CD4-positive, alpha-beta T cell treated with Interleukin-15 for 1 hour (primary cell): ENCODE data around the gene GPR62.
"Not testable (repeated sequence)": the region's sequence is repeated elsewhere in the genome, so short reads cannot be mapped to it uniquely, and the experiment has no call there.

ENCODE experiments used
- DNase-seq: peaks from one replicate; pipeline ENCODE4 v3.0.0-alpha.2; 2020

The GPR62 gene

DNA sequence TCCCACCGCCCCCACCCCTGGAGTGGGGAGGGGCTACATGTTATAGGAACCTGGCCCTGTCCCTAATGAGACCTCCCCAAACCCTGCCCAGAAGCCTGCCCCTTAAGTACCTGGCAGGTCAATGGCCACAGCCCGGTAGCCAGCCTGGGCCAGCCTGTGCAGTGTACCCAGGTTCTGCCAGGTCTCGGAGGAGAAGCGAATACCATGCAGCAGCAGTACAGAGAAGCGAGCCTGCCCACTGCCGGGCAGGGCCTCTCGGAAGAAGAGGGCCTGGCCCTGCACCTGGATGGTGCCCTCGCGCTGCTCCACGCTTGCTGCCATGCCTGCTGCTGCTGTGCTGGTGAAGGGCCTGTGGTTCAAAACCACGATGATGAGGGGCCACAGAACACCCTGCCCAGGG, 16.2 kb downstream of the GPR62 start:
- DNase-seq, result no peak

DNA sequence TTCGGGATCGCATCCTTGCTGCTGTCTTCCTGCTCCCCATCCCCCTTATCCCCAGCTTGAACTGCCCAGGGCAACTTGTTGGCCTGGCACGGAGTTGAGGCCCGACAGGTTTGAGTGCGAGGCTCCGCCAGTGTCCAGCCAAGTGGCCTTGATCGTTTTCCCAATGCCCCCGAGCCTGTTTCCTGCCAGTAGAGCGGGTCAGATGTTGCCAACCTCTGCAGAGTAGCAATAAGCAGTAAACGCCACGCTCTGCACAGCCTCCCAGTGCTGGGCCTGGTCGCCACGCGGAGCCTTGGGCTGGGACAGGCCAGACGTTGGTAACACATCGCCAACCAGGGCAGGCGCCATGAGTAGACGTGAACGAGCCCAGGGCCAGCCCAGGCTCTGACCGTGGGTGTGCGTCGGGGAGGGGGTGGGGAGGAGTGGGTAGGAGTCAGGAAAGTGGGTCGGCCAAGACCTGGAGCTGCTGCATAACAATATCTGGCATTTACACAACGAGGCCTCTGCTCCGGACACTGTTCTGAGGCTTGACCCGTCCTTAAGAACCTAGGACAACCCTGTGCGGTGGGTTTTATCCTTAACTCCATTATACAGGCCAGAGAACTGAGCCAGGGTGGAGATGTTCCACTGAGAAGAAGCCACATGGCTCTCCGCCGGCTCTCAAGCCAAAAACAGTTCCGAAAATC, 19.2 kb downstream of the GPR62 start:
- DNase-seq, result no peak

DNA sequence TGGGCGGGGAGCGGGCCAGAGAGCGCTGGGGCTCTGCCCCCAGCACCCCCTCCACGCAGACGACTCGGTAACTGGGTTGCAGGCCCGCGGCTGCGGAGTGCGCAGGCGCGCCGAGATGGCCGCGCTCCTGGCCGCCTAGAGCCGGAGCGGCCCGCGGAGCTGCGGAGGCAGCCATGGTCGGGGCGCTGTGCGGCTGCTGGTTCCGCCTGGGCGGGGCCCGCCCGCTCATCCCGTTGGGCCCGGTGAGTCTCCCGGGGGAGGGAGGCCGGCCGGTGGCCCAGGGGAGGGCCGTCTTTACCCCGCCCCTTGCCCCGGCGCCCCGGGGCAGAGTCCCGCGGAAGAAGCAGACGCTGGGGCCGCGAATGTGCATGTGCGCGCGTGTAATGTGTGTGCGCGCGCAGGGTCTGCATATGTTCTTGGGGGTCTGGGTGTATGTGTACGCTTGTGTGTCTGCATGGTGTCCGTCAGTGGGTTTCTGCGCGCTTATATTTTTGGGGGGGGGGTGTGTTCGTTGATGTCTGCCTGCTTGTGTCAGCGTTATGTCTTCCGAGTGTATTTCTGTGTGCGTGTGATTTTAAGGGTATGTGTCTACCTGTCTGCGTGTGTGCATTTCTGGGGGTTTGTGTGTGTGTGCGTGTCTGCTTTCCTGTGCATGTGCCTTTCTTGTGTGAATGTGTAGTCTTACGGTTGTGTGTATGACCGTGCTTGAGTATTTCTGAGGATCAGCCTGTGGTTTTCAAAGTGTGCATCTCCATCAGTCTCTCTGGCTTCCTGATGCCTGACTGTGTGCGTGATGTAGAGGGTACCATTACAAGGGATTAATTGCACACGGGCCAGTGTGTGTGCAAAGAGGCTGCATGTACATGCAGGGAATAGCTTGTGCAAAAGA, 20.0 kb downstream of the GPR62 start, which contains the start of gene ABHD14A:
Gene ABHD14A, plus strand, starts transcription at position 102 of the 889 bp plus-strand sequence. Its CDS starts 72 bp downstream, at position 174.
- DNase-seq, result peak; percentile 80

DNA sequence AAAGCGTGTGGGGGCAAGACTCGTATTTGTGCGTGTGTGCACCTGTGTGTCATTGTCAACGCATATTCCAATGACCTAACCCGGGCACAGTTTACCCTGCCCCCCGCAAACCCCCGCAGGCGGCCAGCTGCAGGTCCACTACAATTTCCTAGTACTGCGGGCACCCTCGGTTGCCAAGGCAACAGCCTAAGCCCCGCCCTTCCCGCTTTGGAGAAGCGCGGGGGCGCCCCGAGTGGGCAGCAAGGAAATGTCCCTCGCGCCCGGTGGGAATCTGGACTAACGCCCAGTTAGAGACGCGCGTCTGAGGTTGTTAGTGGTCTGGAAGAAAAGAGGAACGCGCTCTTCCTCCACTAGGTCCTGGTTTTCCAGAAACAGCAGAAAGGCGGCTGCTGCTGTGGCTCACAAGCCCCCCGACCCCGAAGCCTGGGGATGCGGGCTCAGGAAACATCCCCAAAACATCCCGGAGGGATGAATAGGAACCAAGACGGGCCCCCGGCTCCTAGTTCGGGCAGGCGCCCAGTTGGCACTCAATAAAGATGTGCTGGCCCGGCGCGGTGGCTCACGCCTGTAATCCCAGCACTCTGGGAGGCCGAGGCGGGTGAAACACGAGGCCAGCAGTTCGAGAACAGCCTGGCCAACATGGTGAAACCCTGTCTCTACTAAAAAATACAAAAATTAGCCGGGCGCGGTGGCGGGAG, 20.8 kb downstream of the GPR62 start:
- DNase-seq, result peak; percentile 27

DNA sequence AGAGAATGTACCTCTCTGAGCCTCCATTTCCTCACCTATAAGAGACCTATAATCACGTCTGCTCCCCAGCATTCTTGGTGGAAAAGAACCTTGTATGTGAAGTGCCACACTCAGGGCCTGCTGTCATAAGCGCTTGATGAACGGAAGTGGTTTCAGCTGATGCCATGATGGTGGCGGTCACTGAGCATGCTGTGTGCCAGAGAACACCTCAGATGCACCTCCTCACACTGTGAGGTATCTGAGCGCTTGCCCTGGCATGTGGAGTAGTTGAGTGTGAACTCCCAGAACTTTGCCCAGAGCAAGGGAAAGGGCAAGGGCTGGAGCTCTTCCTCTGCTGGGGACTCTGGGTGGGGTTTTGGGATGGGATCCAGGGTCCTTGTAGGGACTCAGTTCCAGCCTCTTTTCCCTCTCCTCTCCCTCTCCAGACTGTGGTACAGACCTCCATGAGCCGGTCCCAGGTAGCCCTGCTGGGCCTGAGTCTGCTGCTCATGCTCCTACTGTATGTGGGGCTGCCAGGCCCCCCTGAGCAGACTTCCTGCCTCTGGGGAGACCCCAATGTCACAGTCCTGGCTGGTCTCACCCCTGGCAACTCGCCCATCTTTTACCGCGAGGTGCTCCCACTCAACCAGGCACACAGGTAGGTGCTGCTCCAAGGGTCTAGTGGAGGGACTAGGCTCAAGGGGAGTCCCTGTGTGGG, 22.4 kb downstream of the GPR62 start:
- DNase-seq, result no peak

DNA sequence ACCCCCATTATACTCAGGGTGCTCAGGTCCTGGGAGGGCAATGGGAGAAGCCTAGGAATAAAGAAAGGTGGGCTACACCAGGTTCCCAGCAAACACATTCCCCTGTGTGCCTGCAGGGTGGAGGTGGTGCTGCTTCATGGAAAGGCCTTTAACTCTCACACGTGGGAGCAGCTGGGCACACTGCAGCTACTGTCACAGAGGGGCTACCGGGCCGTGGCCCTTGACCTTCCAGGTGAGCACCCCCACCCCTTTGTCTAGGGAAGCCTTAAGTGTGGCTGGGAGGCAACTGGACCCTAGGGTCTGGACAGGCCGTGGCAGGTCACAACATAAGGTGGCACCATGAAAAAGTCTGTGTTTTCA, 22.9 kb downstream of the GPR62 start:
- DNase-seq, result no peak

DNA sequence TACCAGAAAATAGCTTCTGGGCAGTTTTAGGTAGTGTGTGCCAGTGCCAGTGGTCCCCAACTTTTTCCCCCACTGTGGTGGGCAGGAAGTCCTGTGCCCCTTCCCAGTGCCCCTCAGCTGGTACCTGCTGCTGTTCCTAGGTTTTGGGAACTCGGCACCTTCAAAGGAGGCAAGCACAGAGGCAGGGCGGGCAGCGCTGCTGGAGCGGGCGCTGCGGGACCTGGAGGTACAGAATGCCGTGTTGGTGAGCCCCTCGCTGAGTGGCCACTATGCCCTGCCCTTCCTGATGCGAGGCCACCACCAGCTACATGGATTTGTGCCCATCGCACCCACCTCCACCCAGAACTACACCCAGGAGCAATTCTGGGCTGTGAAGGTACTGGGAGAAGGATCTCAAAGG, 25.1 kb downstream of the GPR62 start:
- DNase-seq, result no peak

DNA sequence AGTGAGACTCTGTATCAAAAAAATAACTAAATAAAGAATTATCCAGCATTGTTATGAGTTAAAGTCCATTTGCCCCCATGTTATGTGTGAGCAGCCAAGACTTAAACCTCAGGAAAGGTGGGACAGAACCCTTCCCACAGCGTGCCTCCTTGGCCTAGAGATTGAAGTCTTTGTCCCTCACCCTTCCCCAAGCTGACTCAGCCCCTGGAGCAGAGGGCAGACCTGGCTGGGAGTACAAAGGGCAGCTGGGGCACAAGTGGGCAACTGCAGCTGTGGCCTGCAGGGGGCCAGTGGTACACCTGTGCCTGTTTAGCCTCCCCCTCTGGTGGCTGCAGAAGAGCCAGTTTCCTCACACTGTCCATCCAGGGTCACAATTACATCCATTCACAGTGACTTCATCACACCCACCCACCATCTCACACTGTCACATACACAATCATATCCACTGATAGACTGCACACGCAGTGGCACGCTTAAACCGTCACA, 27.2 kb downstream of the GPR62 start:
- peak; percentile 34 for DNase-seq

DNA sequence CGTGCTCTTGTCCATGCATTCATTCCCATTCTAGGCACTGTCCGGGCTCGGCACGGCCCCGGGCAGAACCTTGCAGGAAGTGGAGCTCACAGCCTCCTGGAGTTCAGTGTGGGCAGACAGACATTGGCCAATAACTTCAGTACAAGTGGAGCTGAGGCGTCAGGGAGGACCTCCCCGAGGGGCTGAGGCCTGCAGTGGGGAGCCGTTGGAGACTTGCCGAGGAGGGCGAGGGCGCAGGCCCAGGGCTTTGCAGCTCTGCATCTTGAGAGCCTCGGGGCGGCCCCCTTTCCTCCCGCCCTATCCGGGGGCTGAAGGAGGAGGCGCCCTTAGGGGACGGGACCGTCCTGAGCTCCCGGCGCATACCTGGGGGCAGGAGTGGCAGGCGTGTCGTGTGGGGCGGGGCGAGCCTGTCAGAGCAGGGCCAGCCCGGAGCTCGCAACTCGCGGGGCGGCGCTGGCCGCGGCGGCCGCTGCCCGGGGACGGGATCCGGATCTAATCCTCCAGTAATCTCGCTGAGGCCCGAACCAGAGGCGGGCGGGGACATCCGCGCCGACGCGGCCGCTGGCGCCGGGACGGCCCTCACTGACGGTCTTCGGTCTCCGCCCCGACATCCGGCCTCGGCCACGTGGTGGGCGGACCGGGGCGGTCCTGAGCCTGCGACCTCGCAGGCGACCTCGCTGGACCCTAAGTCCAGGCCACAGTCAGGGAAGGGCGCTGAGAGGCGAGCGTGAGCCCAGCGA, 27.8 kb downstream of the GPR62 start, which contains the start of gene ACY1:
Gene ACY1, plus strand, starts transcription at position 698 of the 740 bp plus-strand sequence. CDS start 530 bp downstream, outside the sequence.
- peak; percentile 69 for DNase-seq

DNA sequence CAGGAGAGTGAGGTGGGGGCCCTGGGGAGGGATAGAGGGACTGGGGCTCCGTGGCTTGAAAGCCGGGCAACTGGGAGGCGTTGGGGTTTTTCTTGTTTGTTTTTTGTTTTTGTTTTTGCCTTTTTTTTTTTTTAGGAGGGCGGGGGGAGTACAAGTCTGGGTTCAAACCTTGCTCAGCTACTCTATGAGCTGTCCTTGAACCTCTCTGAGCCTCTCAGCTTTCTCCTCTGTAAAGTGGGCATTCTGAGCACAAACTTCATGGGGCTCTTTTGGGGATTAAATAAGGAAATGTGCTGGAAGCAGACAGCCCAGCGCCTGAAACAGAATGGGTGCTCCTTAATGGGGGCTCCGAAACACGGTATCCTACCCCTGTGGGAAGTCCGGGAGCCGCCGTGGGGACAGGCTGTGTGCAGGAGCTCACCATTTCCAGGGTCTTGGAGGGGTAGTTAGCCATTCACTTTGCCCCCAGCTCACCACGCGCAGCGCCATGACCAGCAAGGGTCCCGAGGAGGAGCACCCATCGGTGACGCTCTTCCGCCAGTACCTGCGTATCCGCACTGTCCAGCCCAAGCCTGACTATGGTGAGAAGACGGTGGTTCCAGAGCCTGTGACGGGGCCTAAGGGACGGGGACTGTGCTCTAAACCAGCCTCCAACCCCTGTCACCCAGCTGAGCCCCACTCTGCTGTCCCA, 28.5 kb downstream of the GPR62 start:
- DNase-seq, result no peak

DNA sequence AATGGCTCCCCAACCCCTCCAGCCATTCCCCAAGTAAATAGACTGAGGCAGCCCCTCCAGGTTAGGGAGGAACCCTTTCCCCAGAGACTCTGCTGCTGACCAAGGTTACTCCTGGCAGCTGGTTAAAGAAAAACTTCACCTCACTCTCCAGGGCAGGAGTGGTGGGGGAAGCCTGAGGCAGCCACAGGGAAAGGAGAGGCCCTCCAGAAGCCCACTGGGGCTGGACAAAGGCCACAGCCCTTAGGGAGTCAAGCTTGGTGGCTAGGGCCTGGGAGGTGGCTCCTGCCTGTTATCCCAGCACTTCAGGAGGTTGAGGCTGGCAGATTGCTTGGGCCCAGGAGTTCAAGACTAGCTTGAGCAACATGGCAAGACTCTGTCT, 29.1 kb downstream of the GPR62 start:
- DNase-seq, result no peak

DNA sequence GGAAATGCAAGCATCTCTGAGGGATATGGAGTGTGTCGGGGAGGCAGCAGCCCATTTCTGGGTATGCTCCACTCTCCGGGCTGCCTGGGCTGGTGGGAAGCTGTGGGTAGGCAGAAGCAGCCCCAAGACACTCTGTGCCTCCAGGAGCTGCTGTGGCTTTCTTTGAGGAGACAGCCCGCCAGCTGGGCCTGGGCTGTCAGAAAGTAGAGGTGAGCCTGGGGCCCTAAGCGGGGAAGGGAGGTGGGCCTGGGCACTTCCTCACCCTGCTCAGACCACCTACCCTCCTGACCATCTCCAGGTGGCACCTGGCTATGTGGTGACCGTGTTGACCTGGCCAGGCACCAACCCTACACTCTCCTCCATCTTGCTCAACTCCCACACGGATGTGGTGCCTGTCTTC, 29.9 kb downstream of the GPR62 start:
- DNase-seq, result no peak

DNA sequence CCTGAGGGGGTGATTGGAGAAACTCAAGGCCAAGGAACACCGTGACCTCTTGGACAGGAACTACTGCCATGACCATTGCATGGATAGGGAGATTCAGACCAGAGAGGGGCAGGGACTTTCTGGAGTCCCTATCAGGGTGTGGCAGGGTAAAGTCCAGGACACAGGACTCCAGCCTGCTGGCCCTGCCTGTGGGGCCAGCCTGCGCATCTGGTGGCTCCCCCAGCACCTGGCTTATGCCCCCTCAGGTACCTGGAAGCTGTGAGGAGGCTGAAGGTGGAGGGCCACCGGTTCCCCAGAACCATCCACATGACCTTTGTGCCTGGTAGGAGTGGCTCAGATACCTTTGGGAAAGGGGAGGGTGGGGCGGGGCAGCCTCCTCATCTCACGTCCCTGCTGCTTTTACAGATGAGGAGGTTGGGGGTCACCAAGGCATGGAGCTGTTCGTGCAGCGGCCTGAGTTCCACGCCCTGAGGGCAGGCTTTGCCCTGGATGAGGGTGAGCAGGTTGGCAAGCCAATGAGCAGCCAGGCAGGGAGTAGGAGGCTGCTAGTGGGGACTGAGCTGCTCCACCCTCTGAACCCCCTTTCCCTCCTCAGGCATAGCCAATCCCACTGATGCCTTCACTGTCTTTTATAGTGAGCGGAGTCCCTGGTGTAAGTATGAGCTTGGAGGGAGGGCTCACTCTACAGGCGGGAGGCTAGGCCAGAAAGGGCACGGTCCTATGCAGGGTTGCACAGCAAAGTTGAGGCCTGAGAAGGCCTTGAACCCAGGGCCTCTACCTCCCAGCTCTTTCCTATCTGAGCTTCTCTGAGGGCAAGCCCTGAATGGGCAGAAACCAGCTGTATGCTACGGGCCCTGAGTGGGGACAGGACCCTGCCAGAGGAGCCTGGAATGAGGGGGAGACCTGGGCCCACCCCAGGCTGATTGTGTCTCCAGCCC, 31.1 kb downstream of the GPR62 start:
- DNase-seq, result no peak

DNA sequence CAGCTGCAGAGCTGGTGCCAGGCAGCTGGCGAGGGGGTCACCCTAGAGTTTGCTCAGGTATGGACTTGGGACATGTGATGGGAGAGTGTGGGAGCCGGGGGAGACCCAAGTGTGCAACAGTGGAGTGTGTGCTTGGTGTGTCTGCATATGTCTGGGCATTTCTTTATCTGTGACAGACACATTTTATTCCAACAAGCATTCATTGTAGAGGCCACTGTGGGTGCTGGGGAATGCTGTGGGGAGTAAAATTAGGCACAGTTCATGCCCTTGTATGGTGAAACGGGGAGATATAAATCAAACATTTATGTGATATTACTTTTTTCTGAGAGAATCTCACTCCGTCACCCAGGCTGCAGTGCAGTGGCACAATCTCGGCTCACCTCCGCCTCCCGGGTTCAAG, 32.4 kb downstream of the GPR62 start:
- no peak for DNase-seq

DNA sequence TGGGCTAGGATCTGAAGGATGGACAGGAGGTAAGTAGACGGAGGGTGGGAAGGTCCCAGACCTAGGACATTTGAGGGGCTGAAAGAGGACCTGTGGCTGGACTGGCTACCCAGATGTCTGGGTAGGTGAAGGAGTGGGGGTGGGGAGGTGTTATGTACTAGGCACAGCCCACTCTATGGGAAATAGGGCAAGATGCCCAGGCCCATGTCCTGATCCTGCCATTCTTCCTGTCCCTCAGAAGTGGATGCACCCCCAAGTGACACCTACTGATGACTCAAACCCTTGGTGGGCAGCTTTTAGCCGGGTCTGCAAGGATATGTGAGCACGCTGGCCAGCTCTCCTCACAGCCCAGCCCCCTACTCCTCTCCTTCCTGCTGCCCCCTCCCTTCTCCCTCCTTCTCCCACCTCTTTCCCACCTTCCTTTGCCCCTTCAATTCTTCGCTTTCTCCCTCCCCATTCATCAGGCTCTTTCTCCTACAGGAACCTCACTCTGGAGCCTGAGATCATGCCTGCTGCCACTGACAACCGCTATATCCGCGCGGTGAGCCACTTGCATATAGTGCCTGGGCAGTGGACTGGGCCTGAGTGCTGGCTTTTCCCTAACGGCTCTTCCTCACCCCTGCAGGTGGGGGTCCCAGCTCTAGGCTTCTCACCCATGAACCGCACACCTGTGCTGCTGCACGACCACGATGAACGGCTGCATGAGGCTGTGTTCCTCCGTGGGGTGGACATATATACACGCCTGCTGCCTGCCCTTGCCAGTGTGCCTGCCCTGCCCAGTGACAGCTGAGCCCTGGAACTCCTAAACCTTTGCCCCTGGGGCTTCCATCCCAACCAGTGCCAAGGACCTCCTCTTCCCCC, 33.3 kb downstream of the GPR62 start:
- no peak for DNase-seq

DNA sequence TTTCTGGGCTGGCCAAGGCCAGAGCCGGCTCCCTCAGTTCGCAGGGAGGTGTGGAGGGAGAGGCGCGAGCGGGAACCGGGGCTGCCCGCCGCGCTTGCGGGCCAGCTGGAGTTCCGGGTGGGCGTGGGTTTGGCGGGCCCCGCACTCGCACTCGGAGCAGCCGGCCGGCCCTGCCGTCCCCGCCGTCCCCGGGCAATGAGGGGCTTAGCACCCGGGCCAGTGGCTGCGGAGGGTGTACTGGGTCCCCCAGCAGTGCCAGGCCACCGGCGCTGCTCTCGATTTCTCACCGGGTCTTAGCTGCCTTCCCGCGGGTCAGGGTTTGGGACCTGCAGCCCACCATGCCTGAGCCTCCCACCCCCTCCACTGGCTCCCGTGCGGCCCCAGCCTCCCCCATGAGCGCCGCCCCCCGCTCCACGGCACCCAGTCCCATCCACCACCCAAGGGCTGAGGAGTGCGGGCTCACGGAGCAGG, 35.4 kb downstream of the GPR62 start:
- not testable (repeated sequence) for DNase-seq

DNA sequence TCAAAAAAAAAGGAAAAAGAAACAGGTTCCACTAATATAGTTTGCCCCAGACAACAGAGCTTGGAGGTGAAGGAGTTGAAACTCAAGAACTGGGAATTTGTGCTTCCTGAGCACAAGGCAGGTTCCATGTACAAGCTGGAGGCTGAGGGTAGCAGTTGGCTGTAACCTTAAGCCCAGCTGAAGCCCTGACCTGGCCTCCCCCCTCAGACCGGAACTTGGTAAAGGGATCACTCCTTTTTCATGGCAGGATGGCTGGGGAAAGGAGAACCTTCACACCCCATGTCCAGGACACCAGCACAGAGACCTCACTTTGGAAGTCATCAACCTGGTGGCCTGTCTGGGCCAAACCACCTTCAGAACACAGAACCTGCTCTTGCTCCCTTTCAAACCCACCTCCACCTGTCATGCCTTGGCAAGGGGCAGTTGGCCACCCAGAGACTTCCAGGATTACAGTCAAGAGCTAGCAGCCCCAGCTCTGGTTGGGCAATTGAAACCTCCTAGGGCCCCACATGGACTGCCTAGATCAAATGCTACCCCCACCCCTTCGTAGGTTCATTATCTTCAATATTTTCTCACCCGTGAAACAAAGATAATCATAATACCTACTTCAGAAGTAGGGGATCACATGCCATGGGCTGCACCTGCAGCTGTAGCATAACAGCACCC, 37.0 kb downstream of the GPR62 start:
- no peak for DNase-seq

DNA sequence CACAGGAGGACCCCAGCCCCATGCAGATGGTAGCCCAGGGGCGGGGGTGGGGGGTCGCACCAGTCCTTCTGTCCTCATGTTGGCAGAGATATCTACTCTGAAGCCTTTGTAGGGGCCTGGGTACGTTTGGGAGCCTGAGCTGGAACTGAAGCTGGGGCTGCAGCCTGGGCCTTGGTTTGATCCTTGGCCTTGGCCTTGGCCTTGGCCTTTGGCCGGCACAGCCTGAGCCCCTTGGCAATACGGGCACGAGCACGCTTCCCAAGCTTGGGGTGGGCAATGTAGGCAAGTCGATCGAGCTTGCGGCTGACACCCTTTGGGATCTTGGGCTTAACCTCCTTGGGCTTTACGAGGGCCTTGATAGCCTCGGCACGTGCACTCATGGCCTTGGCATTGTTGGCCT, 38.5 kb downstream of the GPR62 start:
- DNase-seq, result not testable (repeated sequence)
